Mesodermal cell (in vitro differentiated cells): ENCODE results near the gene AFF3. TPM values are rescaled to one million over a fixed set of nuclear protein-coding genes. Genes with fewer than 3 reads are reported as not detected.

ENCODE experiments used
- H3K27ac ChIP-seq: 2 replicates; pipeline ENCODE4 v1.7.0; 2013; ENCODE audit warnings: mild to moderate bottlenecking, low read depth, low read length, moderate library complexity; ENCODE audit not compliant: severe bottlenecking
- H3K36me3 ChIP-seq: 2 replicates; pipeline ENCODE4 v1.7.1; 2013; ENCODE audit warnings: mild to moderate bottlenecking, low read length, moderate library complexity; ENCODE audit not compliant: control insufficient read depth, insufficient read depth
- H3K4me1 ChIP-seq: one replicate; pipeline ENCODE4 v1.7.1; 2013; ENCODE audit warnings: mild to moderate bottlenecking, low read length; ENCODE audit not compliant: insufficient read depth, control insufficient read depth, poor library complexity, severe bottlenecking
- H3K4me3 ChIP-seq: 2 replicates; pipeline ENCODE4 v1.7.0; 2013; ENCODE audit warnings: low read length, control low read depth, mild to moderate bottlenecking; ENCODE audit not compliant: insufficient read depth, poor library complexity, severe bottlenecking; ENCODE audit errors: extremely low read depth
- H3K9me3 ChIP-seq: 2 replicates; pipeline ENCODE4 v1.7.1; 2013; ENCODE audit warnings: mild to moderate bottlenecking, low read length, moderate library complexity; ENCODE audit not compliant: control insufficient read depth
- WGBS, 2 experiments: methylation state at CpG; one replicate each; pipeline ENCODE4 v1.1.5; 2013; ENCODE audit warnings: missing lambda C conversion rate in 2 of 2; ENCODE audit not compliant: insufficient coverage in 2 of 2; 5-methylcytosine and 5-hydroxymethylcytosine counted together
- polyA plus RNA-seq, 2 experiments: library from polyadenylated mRNA; stranded (reverse); fragments of 50-300 nt; gene quantifications; one replicate each; pipeline ENCODE4 v1.2.3, GENCODE V29; 2013

Gene AFF3
- 12.8 TPM for polyA plus RNA-seq (2013, experiment 1 of 2)
- 6.5 TPM for polyA plus RNA-seq (2013, experiment 2 of 2)

GRCh38 chr2:100142393-100142792, at the start of gene AFF3:
Gene AFF3, minus strand, starts transcription at chr2:100142590. Its CDS starts 38,136 bp downstream, at chr2:100104454.
- Histone ChIP-seq H3K36me3 (no peaks in the 10 kb centered on the region), H3K27ac (no peak within 1 kb of the TSS), H3K9me3 (no peaks in the 10 kb centered on the region), H3K4me1 (no peaks in the 10 kb centered on the region), H3K4me3 (no peak within 1 kb of the TSS)
- 90 to 91% methylated on average over 5 to 11 of the region's 11 CpGs for WGBS, 2 experiments

GRCh38 chr2:100189387-100189786, 47.0 kb upstream of the AFF3 start:
- Histone ChIP-seq H3K4me3 (no peak overlapping the region), H3K36me3 (no peaks in the 10 kb centered on the region), H3K27ac (no peak overlapping the region), H3K9me3 (peaks cover 3% of the 10 kb centered on the region), H3K4me1 (peaks cover 6% of the 10 kb centered on the region)
- 76 to 100% methylated on average over 1 to 6 of the region's 6 CpGs for WGBS, 2 experiments

- WGBS, 2 experiments: 60 to 72% methylated on average over 1 to 2 of the region's 2 CpGs
- Histone ChIP-seq H3K9me3 (peaks cover 3% of the 10 kb centered on the region), H3K36me3 (no peaks in the 10 kb centered on the region), H3K27ac (no peak overlapping the region), H3K4me1 (no peaks in the 10 kb centered on the region), H3K4me3 (no peak overlapping the region)
Measured at GRCh38 chr2:100188326-100188725, 45.9 kb upstream of the AFF3 start.

- H3K9me3 ChIP-seq: no peaks in the 10 kb centered on the region
- H3K4me1 ChIP-seq: no peaks in the 10 kb centered on the region
- H3K36me3 ChIP-seq: no peaks in the 10 kb centered on the region
- H3K27ac ChIP-seq: no peak overlapping the region
- WGBS, 2 experiments: 83 to 95% methylated on average over 1 to 7 of the region's 8 CpGs
- no peak overlapping the region for H3K4me3 ChIP-seq
Measured at GRCh38 chr2:100186126-100186525, 43.7 kb upstream of the AFF3 start.

- Histone ChIP-seq H3K4me3 (no peak overlapping the region), H3K4me1 (no peaks in the 10 kb centered on the region), H3K36me3 (no peaks in the 10 kb centered on the region), H3K9me3 (no peaks in the 10 kb centered on the region), H3K27ac (no peak overlapping the region)
- 89% methylated on average over 4 to 5 of the region's 5 CpGs for WGBS, 2 experiments
Measured at GRCh38 chr2:100185516-100185915, 43.1 kb upstream of the AFF3 start.

GRCh38 chr2:100185105-100185504, 42.7 kb upstream of the AFF3 start:
- H3K27ac ChIP-seq: no peak overlapping the region
- 80 to 91% methylated on average over 1 to 3 of the region's 3 CpGs for WGBS, 2 experiments
- no peaks in the 10 kb centered on the region for H3K9me3 ChIP-seq
- no peaks in the 10 kb centered on the region for H3K36me3 ChIP-seq
- H3K4me3 ChIP-seq: no peak overlapping the region
- no peaks in the 10 kb centered on the region for H3K4me1 ChIP-seq

- Histone ChIP-seq H3K27ac (no peak overlapping the region), H3K36me3 (no peaks in the 10 kb centered on the region), H3K4me3 (no peak overlapping the region), H3K4me1 (no peaks in the 10 kb centered on the region), H3K9me3 (no peaks in the 10 kb centered on the region)
- 92 to 100% methylated on average over 3 to 4 of the region's 4 CpGs for WGBS, 2 experiments
Measured at GRCh38 chr2:100184055-100184737, 41.8 kb upstream of the AFF3 start.

GRCh38 chr2:100182494-100183361, 40.3 kb upstream of the AFF3 start:
- WGBS, 2 experiments: 35% methylated on average over 19 to 20 of the region's 21 CpGs
- no peak overlapping the region for H3K4me3 ChIP-seq
- no peaks in the 10 kb centered on the region for H3K36me3 ChIP-seq
- no peaks in the 10 kb centered on the region for H3K9me3 ChIP-seq
- no peak overlapping the region for H3K27ac ChIP-seq
- no peaks in the 10 kb centered on the region for H3K4me1 ChIP-seq

- Histone ChIP-seq H3K27ac (no peak overlapping the region), H3K4me1 (no peaks in the 10 kb centered on the region), H3K4me3 (no peak overlapping the region), H3K9me3 (no peaks in the 10 kb centered on the region), H3K36me3 (no peaks in the 10 kb centered on the region)
- 94 to 97% methylated on average over 5 of the region's 5 CpGs for WGBS, 2 experiments
Measured at GRCh38 chr2:100180503-100180902, 38.1 kb upstream of the AFF3 start.

- H3K4me1 ChIP-seq: no peaks in the 10 kb centered on the region
- WGBS, 2 experiments: 44% methylated on average over 1 of the region's 2 CpGs; no CpG with 5 or more reads in 1 of the 2 experiments
- H3K36me3 ChIP-seq: no peaks in the 10 kb centered on the region
- H3K9me3 ChIP-seq: no peaks in the 10 kb centered on the region
- no peak overlapping the region for H3K4me3 ChIP-seq
- no peak overlapping the region for H3K27ac ChIP-seq
Measured at GRCh38 chr2:100179806-100180205, 37.4 kb upstream of the AFF3 start.

- Histone ChIP-seq H3K27ac (no peak overlapping the region), H3K36me3 (no peaks in the 10 kb centered on the region), H3K4me1 (no peaks in the 10 kb centered on the region), H3K4me3 (no peak overlapping the region), H3K9me3 (no peaks in the 10 kb centered on the region)
- WGBS, 2 experiments: 92 to 95% methylated on average over 2 to 3 of the region's 3 CpGs
Measured at GRCh38 chr2:100178864-100179263, 36.5 kb upstream of the AFF3 start.
